GM12878 (cell line): Measurements from ENCODE around the gene LRRC66. TPM values are rescaled to one million over a fixed set of nuclear protein-coding genes. Genes with fewer than 3 reads are reported as not detected.

Experiments used
- ATAC-seq: fragments of 200-7000 bp; cut with Tn5 transposase; 3 replicates; pipeline ENCODE4 v1.9.1; 2020; ENCODE audit warnings: mild to moderate bottlenecking, moderate library complexity
- BruUV-seq: library from RNA; stranded (reverse); fragments of 400-500 nt; replicated peaks from 2 replicates; lab custom pipeline; 2021; lab: Mats Ljungman, UMichigan
- CTCF ChIA-PET: fragments of 300-600 bp; sonication (Branson Sonifier 250); formaldehyde crosslinking; extraction: SDS; loops from one replicate; lab custom pipeline; 2021; ENCODE audit warnings: inconsistent platforms; lab: Yijun Ruan, JAX
- POLR2A ChIA-PET: fragments of 350-600 bp; formaldehyde crosslinking; extraction: SDS; loops from one replicate; lab custom pipeline; 2021; ENCODE audit warnings: inconsistent platforms; lab: Charles Lee
- RAD21 ChIA-PET: fragments of 300-600 bp; sonication (Branson Sonifier 250); formaldehyde crosslinking; loops from one replicate; lab custom pipeline; 2023; ENCODE audit warnings: antibody characterized with exemption; ENCODE audit not compliant: unreplicated experiment; lab: Charles Lee
- SMC1A ChIA-PET: fragments of 300-600 bp; sonication (Branson Sonifier 250); formaldehyde crosslinking; loops from one replicate; lab custom pipeline; 2023; ENCODE audit not compliant: unreplicated experiment, uncharacterized antibody; lab: Charles Lee
- DNase-seq: peaks from one replicate; pipeline ENCODE4 v3.0.0-alpha.2; 2011; ENCODE audit warnings: low read depth, low spot score
- FAIRE-seq: peaks from 3 replicates; lab custom pipeline; 2011; peaks lifted over from hg19 to GRCh38; lab: Jason Lieb, UNC
- H2AFZ ChIP-seq: 2 replicates; pipeline ENCODE4 v1.6.0; 2011; ENCODE audit warnings: low read depth, low read length, control low read depth; ENCODE audit not compliant: control insufficient read depth
- H3K27ac ChIP-seq: 2 replicates; pipeline ENCODE4 v1.5.1; 2011; ENCODE audit warnings: control low read depth; ENCODE audit not compliant: control insufficient read depth, insufficient read depth
- H3K27me3 ChIP-seq, 2 experiments: replicated peaks in 1 of 2; 2 replicates each; pipeline versions ENCODE4 v1.6.0 to v1.6.1; 2011; ENCODE audit warnings: low read length in 1 of 2; ENCODE audit not compliant: control insufficient read depth in 2 of 2, insufficient read depth in 2 of 2
- H3K36me3 ChIP-seq, 2 experiments: 2 replicates each; pipeline ENCODE4 v1.5.1; 2011; ENCODE audit warnings: low read length in 1 of 2; ENCODE audit not compliant: control insufficient read depth in 2 of 2, insufficient read depth in 2 of 2
- H3K4me1 ChIP-seq: 2 replicates; pipeline ENCODE4 v1.6.1; 2011; ENCODE audit warnings: mild to moderate bottlenecking, low read length, moderate library complexity, mixed read lengths; ENCODE audit not compliant: control insufficient read depth, insufficient read depth
- H3K4me2 ChIP-seq: 2 replicates; pipeline ENCODE4 v1.6.0; 2011; ENCODE audit warnings: control low read depth; ENCODE audit not compliant: control insufficient read depth, insufficient read depth
- H3K4me3 ChIP-seq: fragments of 200-600 bp; sonication (generic); 2 replicates; pipeline ENCODE4 v1.5.1; 2016
- H3K79me2 ChIP-seq: 2 replicates; pipeline ENCODE4 v1.6.0; 2011; ENCODE audit warnings: low read length; ENCODE audit not compliant: control insufficient read depth, insufficient read depth
- H3K9ac ChIP-seq: 2 replicates; pipeline ENCODE4 v1.8.0; 2011; ENCODE audit warnings: low read length, control low read depth, mixed read lengths; ENCODE audit not compliant: control insufficient read depth, insufficient read depth
- H3K9me3 ChIP-seq: replicated peaks from 3 replicates; pipeline ENCODE4 v1.5.1; 2011; ENCODE audit warnings: mild to moderate bottlenecking, low read length; ENCODE audit not compliant: control insufficient read depth, insufficient read depth
- H4K20me1 ChIP-seq: 2 replicates; pipeline ENCODE4 v1.6.0; 2011; ENCODE audit not compliant: control insufficient read depth, insufficient read depth
- BCL11A ChIP-seq: IDR thresholded peaks from 2 replicates; pipeline ENCODE4 v1.6.1; 2011; ENCODE audit warnings: low read depth, low read length
- HDAC6 ChIP-seq: fragments of 200-600 bp; sonication (generic); IDR thresholded peaks from one replicate; pipeline ENCODE4 v1.8.0; 2017; ENCODE audit warnings: antibody characterized with exemption; ENCODE audit not compliant: unreplicated experiment
- IKZF1 ChIP-seq: fragments of 450-650 bp; conservative IDR thresholded peaks from 2 replicates; pipeline ENCODE4 v1.6.1; 2017; ENCODE audit warnings: antibody characterized with exemption, mild to moderate bottlenecking
- IKZF2 ChIP-seq, 2 experiments: fragments of 450-650 bp; IDR thresholded peaks; 2 replicates each; pipeline ENCODE4 v1.6.1; 2017; ENCODE audit warnings: mild to moderate bottlenecking in 2 of 2, moderate library complexity in 2 of 2
- JUND ChIP-seq: IDR thresholded peaks from 2 replicates; pipeline ENCODE4 v1.6.1; 2012; ENCODE audit warnings: low read depth, mild to moderate bottlenecking, low read length, improper control_type of control experiment, moderate library complexity
- MTA2 ChIP-seq: fragments of 450-650 bp; IDR thresholded peaks from 2 replicates; pipeline ENCODE4 v1.6.1; 2016; ENCODE audit warnings: low read depth, mild to moderate bottlenecking, moderate library complexity
- RAD21 ChIP-seq: IDR thresholded peaks from 2 replicates; pipeline ENCODE4 v1.6.1; 2011; ENCODE audit warnings: mild to moderate bottlenecking, low read depth, low read length, moderate library complexity; ENCODE audit not compliant: insufficient read depth
- WGBS: methylation state at CpG from one replicate; pipeline ENCODE4 v1.1.6; 2016; ENCODE audit warnings: low lambda C conversion rate; ENCODE audit not compliant: insufficient replicate concordance, insufficient coverage; ENCODE audit errors: missing lambda C conversion rate; 5-methylcytosine and 5-hydroxymethylcytosine counted together
- in situ Hi-C: fragments of 300-500 bp; cut with MboI; formaldehyde crosslinking; loops from 9 replicates; pipeline ENCODE4 v1.14.3; 2018; ENCODE audit warnings: mixed read lengths
- intact Hi-C: fragments of 100-400 bp; cut with micrococcal nuclease; formaldehyde crosslinking; loops from one replicate; pipeline ENCODE4 v1.14.2; 2022; ENCODE audit not compliant: unreplicated experiment
- polyA plus RNA-seq, 11 experiments: library from polyadenylated mRNA; depleted of rRNA in 4 of 11; unstranded in 6 of 11; stranded (reverse) in 5 of 11; fragments of >200 nt; fragmentation: Nextera tagmentation in 4 of 11; fragmentation: Illumina TruSeq in 1 of 11; extraction: Ambion mirVana in 4 of 11; extraction: Trizol in 1 of 11; gene quantifications; 1 replicate in 1 of 11; 2 replicates in 10 of 11; pipeline versions ENCODE4 v1.2.1 to v1.2.3, GENCODE V29; 2011 to 2016; ENCODE audit warnings: inconsistent platforms in 2 of 11, missing spikeins in 2 of 11, low read depth in 1 of 11
- total RNA-seq, 4 experiments: library from RNA; depleted of rRNA in 3 of 4; stranded (reverse); fragments of >200 nt in 3 of 4; fragmentation: Illumina TruSeq in 1 of 4; extraction: Trizol in 1 of 4; gene quantifications; 2 replicates each; pipeline versions ENCODE4 v1.2.1 to v1.2.3, GENCODE V29; 2013 to 2021

The LRRC66 gene
- total and polyA plus RNA-seq, 10 of the 15 experiments (the other 5 are each of a cell fraction or from before 2014, with no cell fraction given), result 0.02 to 0.18 (median 0.09) TPM; not detected in 2

- no peak for DNase-seq
- in situ Hi-C loops (no loop called here), intact Hi-C loops (no loop called here)
- Histone ChIP-seq H3K4me3 (peak overlapping the region; percentile 84), H3K9ac (peak overlapping the region; percentile 56), H3K4me1 (peaks cover 9% of the 10 kb centered on the region), H3K36me3 (no peaks in the 10 kb centered on the region), H3K9me3 (no peaks in the 10 kb centered on the region; the same call in 2 of the 3 replicates), H3K27me3 (peaks cover 0 to 8% of the 10 kb centered on the region in 2 experiments; a peak in 3 of 4 replicates), H3K27ac (no peak overlapping the region), H3K79me2 (no peaks in the 10 kb centered on the region), H2AFZ (peak overlapping the region; percentile 84), H3K4me2 (peak overlapping the region; percentile 98), H4K20me1 (no peaks in the 10 kb centered on the region)
- peak; percentile 83 for ATAC-seq
- no TSS peak for BruUV-seq
- ChIA-PET RAD21 (no interaction called here), SMC1A (interaction anchor here (0.6 kb wide), 1 partner anchor 175 kb away, joined by 3 read pairs; no protein-coding TSS in a partner anchor), CTCF (interaction anchor here (1.2 kb wide), 1 partner anchor 156 kb away, joined by 3 read pairs; no protein-coding TSS in a partner anchor), POLR2A (no interaction called here)
- TF ChIP-seq BCL11A (no peak), RAD21 (no peak), IKZF2 (IDR thresholded peaks at IDR 0.05) (0 out of 4 replicates have a peak, but pooled peaks of 1 of the 2 experiments have one; percentile 35), MTA2 (0 out of 2 replicates have a peak, but pooled peaks have one; percentile 8), IKZF1 (peak; percentile 33; the same call in 1 of the 2 replicates), HDAC6 (peak; percentile 11), JUND (no peak)
- FAIRE-seq, result no peak
- under 1% methylated on average over 46 of the region's 46 CpGs for WGBS
These were observed 31.7 kb upstream of the LRRC66 start for GRCh38 chr4:52051615-52052474.
